ENCODE data around the gene CACNA1B.
"Not testable (repeated sequence)": the region's sequence is repeated elsewhere in the genome, so short reads cannot be mapped to it uniquely, and the experiment has no call there.

CACNA1B gene

GRCh38 chr9:138104251-138105122 is 226.9 kb downstream of the CACNA1B start:
- no peak for DNase-seq

GRCh38 chr9:138105123-138105415 is 227.5 kb downstream of the CACNA1B start:
- no peak for DNase-seq

- no peak for DNase-seq
Observed at GRCh38 chr9:138105561-138106505, 228.3 kb downstream of the CACNA1B start.

GRCh38 chr9:138107039-138107438 is 229.5 kb downstream of the CACNA1B start:
- DNase-seq: not testable (repeated sequence)

- DNase-seq: no peak
Observed at GRCh38 chr9:138111607-138112006, 234.0 kb downstream of the CACNA1B start.

GRCh38 chr9:138112090-138112748 is 234.6 kb downstream of the CACNA1B start:
- DNase-seq: no peak

- no peak for DNase-seq
Observed at GRCh38 chr9:138112791-138113600, 235.4 kb downstream of the CACNA1B start.

- DNase-seq: not testable (repeated sequence)
Observed at GRCh38 chr9:138113701-138114325, 236.2 kb downstream of the CACNA1B start.

- DNase-seq: no peak
Observed at GRCh38 chr9:138114501-138115245, 237.1 kb downstream of the CACNA1B start.

- DNase-seq: no peak
Observed at GRCh38 chr9:138115506-138115905, 237.9 kb downstream of the CACNA1B start.

GRCh38 chr9:138116521-138116920 is 238.9 kb downstream of the CACNA1B start:
- no peak for DNase-seq

GRCh38 chr9:138117101-138117750 is 239.6 kb downstream of the CACNA1B start:
- DNase-seq: no peak

GRCh38 chr9:138117836-138118235 is 240.3 kb downstream of the CACNA1B start:
- DNase-seq: no peak

GRCh38 chr9:138118601-138119071 is 241.1 kb downstream of the CACNA1B start:
- DNase-seq: no peak

- no peak for DNase-seq
Observed at GRCh38 chr9:138119202-138120027, 241.8 kb downstream of the CACNA1B start.

- no peak for DNase-seq
Observed at GRCh38 chr9:138120072-138120471, 242.5 kb downstream of the CACNA1B start.

- DNase-seq: no peak
Observed at GRCh38 chr9:138120511-138121437, 243.2 kb downstream of the CACNA1B start.

GRCh38 chr9:138121438-138122050 is 244.0 kb downstream of the CACNA1B start:
- no peak for DNase-seq
